GM12878 (cell line): Measurements from ENCODE around the gene CMTM3. TPM values are rescaled to one million over a fixed set of nuclear protein-coding genes. Genes with fewer than 3 reads are reported as not detected.

Experiments used
- ATAC-seq: fragments of 200-7000 bp; cut with Tn5 transposase; 3 replicates; pipeline ENCODE4 v1.9.1; 2020; ENCODE audit warnings: mild to moderate bottlenecking, moderate library complexity
- BruUV-seq: library from RNA; stranded (reverse); fragments of 400-500 nt; replicated peaks from 2 replicates; lab custom pipeline; 2021; lab: Mats Ljungman, UMichigan
- CTCF ChIA-PET: fragments of 300-600 bp; sonication (Branson Sonifier 250); formaldehyde crosslinking; extraction: SDS; loops from one replicate; lab custom pipeline; 2021; ENCODE audit warnings: inconsistent platforms; lab: Yijun Ruan, JAX
- POLR2A ChIA-PET: fragments of 350-600 bp; formaldehyde crosslinking; extraction: SDS; loops from one replicate; lab custom pipeline; 2021; ENCODE audit warnings: inconsistent platforms; lab: Charles Lee
- RAD21 ChIA-PET: fragments of 300-600 bp; sonication (Branson Sonifier 250); formaldehyde crosslinking; loops from one replicate; lab custom pipeline; 2023; ENCODE audit warnings: antibody characterized with exemption; ENCODE audit not compliant: unreplicated experiment; lab: Charles Lee
- SMC1A ChIA-PET: fragments of 300-600 bp; sonication (Branson Sonifier 250); formaldehyde crosslinking; loops from one replicate; lab custom pipeline; 2023; ENCODE audit not compliant: unreplicated experiment, uncharacterized antibody; lab: Charles Lee
- DNase-seq: peaks from one replicate; pipeline ENCODE4 v3.0.0-alpha.2; 2011; ENCODE audit warnings: low read depth, low spot score
- FAIRE-seq: peaks from 3 replicates; lab custom pipeline; 2011; peaks lifted over from hg19 to GRCh38; lab: Jason Lieb, UNC
- H2AFZ ChIP-seq: 2 replicates; pipeline ENCODE4 v1.6.0; 2011; ENCODE audit warnings: low read depth, low read length, control low read depth; ENCODE audit not compliant: control insufficient read depth
- H3K27ac ChIP-seq: 2 replicates; pipeline ENCODE4 v1.5.1; 2011; ENCODE audit warnings: control low read depth; ENCODE audit not compliant: control insufficient read depth, insufficient read depth
- H3K27me3 ChIP-seq, 2 experiments: replicated peaks in 1 of 2; 2 replicates each; pipeline versions ENCODE4 v1.6.0 to v1.6.1; 2011; ENCODE audit warnings: low read length in 1 of 2; ENCODE audit not compliant: control insufficient read depth in 2 of 2, insufficient read depth in 2 of 2
- H3K36me3 ChIP-seq, 2 experiments: 2 replicates each; pipeline ENCODE4 v1.5.1; 2011; ENCODE audit warnings: low read length in 1 of 2; ENCODE audit not compliant: control insufficient read depth in 2 of 2, insufficient read depth in 2 of 2
- H3K4me1 ChIP-seq: 2 replicates; pipeline ENCODE4 v1.6.1; 2011; ENCODE audit warnings: mild to moderate bottlenecking, low read length, moderate library complexity, mixed read lengths; ENCODE audit not compliant: control insufficient read depth, insufficient read depth
- H3K4me2 ChIP-seq: 2 replicates; pipeline ENCODE4 v1.6.0; 2011; ENCODE audit warnings: control low read depth; ENCODE audit not compliant: control insufficient read depth, insufficient read depth
- H3K4me3 ChIP-seq: fragments of 200-600 bp; sonication (generic); 2 replicates; pipeline ENCODE4 v1.5.1; 2016
- H3K79me2 ChIP-seq: 2 replicates; pipeline ENCODE4 v1.6.0; 2011; ENCODE audit warnings: low read length; ENCODE audit not compliant: control insufficient read depth, insufficient read depth
- H3K9ac ChIP-seq: 2 replicates; pipeline ENCODE4 v1.8.0; 2011; ENCODE audit warnings: low read length, control low read depth, mixed read lengths; ENCODE audit not compliant: control insufficient read depth, insufficient read depth
- H3K9me3 ChIP-seq: replicated peaks from 3 replicates; pipeline ENCODE4 v1.5.1; 2011; ENCODE audit warnings: mild to moderate bottlenecking, low read length; ENCODE audit not compliant: control insufficient read depth, insufficient read depth
- H4K20me1 ChIP-seq: 2 replicates; pipeline ENCODE4 v1.6.0; 2011; ENCODE audit not compliant: control insufficient read depth, insufficient read depth
- CBFB ChIP-seq: IDR thresholded peaks from 2 replicates; pipeline ENCODE4 v1.6.1; 2016; ENCODE audit warnings: antibody characterized with exemption, low read depth
- CEBPB ChIP-seq, 2 experiments: fragments of 150-350 bp in 1 of 2; IDR thresholded peaks; 2 replicates each; pipeline ENCODE4 v1.6.1; 2012 to 2014; ENCODE audit warnings: low read depth in 2 of 2, low read length in 2 of 2, borderline replicate concordance in 1 of 2, inconsistent platforms in 1 of 2
- CREM ChIP-seq: IDR thresholded peaks from 2 replicates; pipeline ENCODE4 v1.6.1; 2014; ENCODE audit warnings: antibody characterized with exemption, low read depth
- HDAC2 ChIP-seq: fragments of 200-600 bp; sonication (generic); IDR thresholded peaks from 2 replicates; pipeline ENCODE4 v1.6.1; 2017
- KDM1A ChIP-seq: fragments of 200-600 bp; sonication (generic); IDR thresholded peaks from 2 replicates; pipeline ENCODE4 v1.6.1; 2016; ENCODE audit warnings: borderline replicate concordance
- NR2C2 ChIP-seq: IDR thresholded peaks from 2 replicates; pipeline ENCODE4 v1.6.1; 2011; ENCODE audit warnings: borderline replicate concordance, low read depth; ENCODE audit not compliant: control insufficient read depth, insufficient read length
- NRF1 ChIP-seq: conservative IDR thresholded peaks from 2 replicates; pipeline ENCODE4 v1.6.1; 2011; ENCODE audit warnings: mild to moderate bottlenecking, low read depth, low read length, improper control_type of control experiment
- SREBF2 ChIP-seq: IDR thresholded peaks from 2 replicates; pipeline ENCODE4 v1.6.1; 2012; ENCODE audit warnings: mild to moderate bottlenecking, low read length
- STAT3 ChIP-seq: IDR thresholded peaks from 2 replicates; pipeline ENCODE4 v1.6.1; 2011; ENCODE audit warnings: low read depth, low read length, improper control_type of control experiment
- TAF1 ChIP-seq: IDR thresholded peaks from 2 replicates; pipeline ENCODE4 v1.6.1; 2011; ENCODE audit warnings: mild to moderate bottlenecking, low read depth, low read length, borderline replicate concordance
- WRNIP1 ChIP-seq: IDR thresholded peaks from 2 replicates; pipeline ENCODE4 v1.6.1; 2011; ENCODE audit warnings: low read depth, low read length, improper control_type of control experiment, borderline replicate concordance
- YBX1 ChIP-seq: fragments of 450-650 bp; IDR thresholded peaks from 2 replicates; pipeline ENCODE4 v1.6.1; 2016; ENCODE audit warnings: antibody characterized with exemption
- ZNF622 ChIP-seq: fragments of 450-650 bp; IDR thresholded peaks from 2 replicates; pipeline ENCODE4 v1.6.1; 2017; ENCODE audit warnings: mild to moderate bottlenecking, inconsistent platforms
- WGBS: methylation state at CpG from one replicate; pipeline ENCODE4 v1.1.6; 2016; ENCODE audit warnings: low lambda C conversion rate; ENCODE audit not compliant: insufficient replicate concordance, insufficient coverage; ENCODE audit errors: missing lambda C conversion rate; 5-methylcytosine and 5-hydroxymethylcytosine counted together
- in situ Hi-C: fragments of 300-500 bp; cut with MboI; formaldehyde crosslinking; loops from 9 replicates; pipeline ENCODE4 v1.14.3; 2018; ENCODE audit warnings: mixed read lengths
- intact Hi-C: fragments of 100-400 bp; cut with micrococcal nuclease; formaldehyde crosslinking; loops from one replicate; pipeline ENCODE4 v1.14.2; 2022; ENCODE audit not compliant: unreplicated experiment
- polyA plus RNA-seq, 11 experiments: library from polyadenylated mRNA; depleted of rRNA in 4 of 11; unstranded in 6 of 11; stranded (reverse) in 5 of 11; fragments of >200 nt; fragmentation: Nextera tagmentation in 4 of 11; fragmentation: Illumina TruSeq in 1 of 11; extraction: Ambion mirVana in 4 of 11; extraction: Trizol in 1 of 11; gene quantifications; 1 replicate in 1 of 11; 2 replicates in 10 of 11; pipeline versions ENCODE4 v1.2.1 to v1.2.3, GENCODE V29; 2011 to 2016; ENCODE audit warnings: inconsistent platforms in 2 of 11, missing spikeins in 2 of 11, low read depth in 1 of 11
- total RNA-seq, 4 experiments: library from RNA; depleted of rRNA in 3 of 4; stranded (reverse); fragments of >200 nt in 3 of 4; fragmentation: Illumina TruSeq in 1 of 4; extraction: Trizol in 1 of 4; gene quantifications; 2 replicates each; pipeline versions ENCODE4 v1.2.1 to v1.2.3, GENCODE V29; 2013 to 2021
- TF ChIP-seq, protein P1 (sequence below): fragments of 450-650 bp; IDR thresholded peaks from 2 replicates; pipeline ENCODE4 v1.6.1; 2017; ENCODE audit warnings: mild to moderate bottlenecking

CMTM3 gene
- total and polyA plus RNA-seq, 10 of the 15 experiments (the other 5 are each of a cell fraction or from before 2014, with no cell fraction given) = 5.4 to 47.4 (median 28.6) TPM

DNA sequence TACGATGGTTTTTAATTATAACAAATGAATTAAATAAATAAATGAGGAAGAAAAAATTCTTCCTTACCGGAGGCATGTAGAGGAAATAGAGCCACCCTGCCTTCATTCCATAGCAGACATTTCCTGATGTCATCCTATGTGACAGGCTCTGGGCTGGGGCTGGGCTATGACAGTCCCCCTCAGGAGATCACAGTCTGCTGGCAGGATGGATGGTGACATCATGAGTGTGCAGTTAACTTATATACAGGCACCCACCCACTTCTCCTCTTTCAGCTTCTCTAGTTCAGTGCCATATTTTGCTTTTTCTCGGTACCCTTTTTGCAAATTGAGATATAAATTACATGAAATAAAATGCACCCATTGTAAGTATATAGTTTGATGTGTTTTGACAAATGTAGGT lies 6.4 kb upstream of the CMTM3 start:
- no TSS peak for BruUV-seq
- H3K4me3 ChIP-seq = no peak overlapping the region
- DNase-seq = no peak
- peaks cover 12% of the 10 kb centered on the region for H3K4me1 ChIP-seq
- intact Hi-C loops (no loop called here), in situ Hi-C loops (no loop called here)
- H3K36me3 ChIP-seq = no peaks in the 10 kb centered on the region
- H3K4me2 ChIP-seq = no peak overlapping the region
- WGBS = 51% methylated on average over 3 of the region's 3 CpGs
- H2AFZ ChIP-seq = no peak overlapping the region
- peak; percentile 23; the same call in 1 of the 3 replicates for ATAC-seq
- no peak for TF ChIP-seq NR2C2
- H4K20me1 ChIP-seq = no peaks in the 10 kb centered on the region
- ChIA-PET SMC1A (interaction anchor here (1.2 kb wide), 1 partner anchor 9 kb away, joined by 3 read pairs; no protein-coding TSS in a partner anchor), POLR2A (interaction anchor here (0.8 kb wide), 1 partner anchor 46 kb away, joined by 3 read pairs; the partner anchor contains the start of gene CKLF), RAD21 (interaction anchor here (1.0 kb wide), 1 partner anchor 36 kb away, joined by 3 read pairs; no protein-coding TSS in a partner anchor), CTCF (interaction anchor here (0.7 to 1.2 kb wide), 4 partner anchors 9 to 270 kb away, joined by 3 to 4 read pairs (median 4); no protein-coding TSS in a partner anchor)
- H3K27me3 ChIP-seq = no peaks in the 10 kb centered on the region
- no peaks in the 10 kb centered on the region for H3K79me2 ChIP-seq
- FAIRE-seq = no peak
- peaks cover 14% of the 10 kb centered on the region; the same call in 2 of the 3 replicates for H3K9me3 ChIP-seq
- H3K9ac ChIP-seq = no peak overlapping the region
- no peak overlapping the region for H3K27ac ChIP-seq

DNA sequence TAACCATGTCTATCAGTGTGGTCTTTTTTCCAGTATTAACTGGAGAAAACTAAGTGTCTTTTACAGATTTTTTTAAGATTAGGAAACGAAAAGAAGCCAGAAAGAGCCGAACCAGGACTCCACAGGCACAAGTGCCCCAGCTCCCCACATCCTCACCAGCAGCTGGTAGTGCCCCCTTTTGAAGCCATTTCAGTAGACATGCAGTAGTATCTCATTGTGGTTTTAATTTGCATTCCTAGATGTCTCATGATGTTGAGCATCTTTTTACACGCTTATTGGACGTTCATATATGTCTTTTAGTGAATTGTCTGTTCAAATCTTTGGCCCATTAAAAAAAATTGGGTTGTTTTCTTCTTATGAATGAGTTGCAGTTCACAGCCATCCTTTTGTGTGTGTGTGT lies 4.8 kb upstream of the CMTM3 start:
- Histone ChIP-seq H3K27ac (no peak overlapping the region), H3K4me1 (peaks cover 20% of the 10 kb centered on the region), H3K27me3 (no peaks in the 10 kb centered on the region), H3K9ac (no peak overlapping the region), H3K4me2 (no peak overlapping the region), H3K79me2 (no peaks in the 10 kb centered on the region), H3K4me3 (no peak overlapping the region), H3K9me3 (peaks cover 14% of the 10 kb centered on the region; the same call in 2 of the 3 replicates), H2AFZ (no peak overlapping the region), H4K20me1 (no peaks in the 10 kb centered on the region), H3K36me3 (no peaks in the 10 kb centered on the region)
- TF ChIP-seq HDAC2 = no peak
- no peak for TF ChIP-seq TAF1
- TF ChIP-seq STAT3 = no peak
- TF ChIP-seq CEBPB (IDR thresholded peaks at IDR 0.05; ENCODE audit: borderline replicate concordance in 1 of 2, low read depth in 2 of 2, low read length in 2 of 2) = no peak
- TF ChIP-seq CBFB = no peak
- no peak for TF ChIP-seq NRF1
- TF ChIP-seq ZNF622 = no peak
- no peak for TF ChIP-seq CREM
- no peak for TF ChIP-seq SREBF2
- TF ChIP-seq, protein P1, sequence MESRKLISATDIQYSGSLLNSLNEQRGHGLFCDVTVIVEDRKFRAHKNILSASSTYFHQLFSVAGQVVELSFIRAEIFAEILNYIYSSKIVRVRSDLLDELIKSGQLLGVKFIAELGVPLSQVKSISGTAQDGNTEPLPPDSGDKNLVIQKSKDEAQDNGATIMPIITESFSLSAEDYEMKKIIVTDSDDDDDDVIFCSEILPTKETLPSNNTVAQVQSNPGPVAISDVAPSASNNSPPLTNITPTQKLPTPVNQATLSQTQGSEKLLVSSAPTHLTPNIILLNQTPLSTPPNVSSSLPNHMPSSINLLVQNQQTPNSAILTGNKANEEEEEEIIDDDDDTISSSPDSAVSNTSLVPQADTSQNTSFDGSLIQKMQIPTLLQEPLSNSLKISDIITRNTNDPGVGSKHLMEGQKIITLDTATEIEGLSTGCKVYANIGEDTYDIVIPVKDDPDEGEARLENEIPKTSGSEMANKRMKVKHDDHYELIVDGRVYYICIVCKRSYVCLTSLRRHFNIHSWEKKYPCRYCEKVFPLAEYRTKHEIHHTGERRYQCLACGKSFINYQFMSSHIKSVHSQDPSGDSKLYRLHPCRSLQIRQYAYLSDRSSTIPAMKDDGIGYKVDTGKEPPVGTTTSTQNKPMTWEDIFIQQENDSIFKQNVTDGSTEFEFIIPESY = no peak
- TF ChIP-seq WRNIP1 = no peak
- TF ChIP-seq KDM1A = no peak
- TF ChIP-seq YBX1 = no peak
- in situ Hi-C loops = no loop called here
- ATAC-seq (no peak), FAIRE-seq (no peak), DNase-seq (no peak)
- intact Hi-C loops = no loop called here
- ChIA-PET CTCF (interaction anchor here (1.0 to 1.5 kb wide), 2 partner anchors 9 kb away, joined by 3 read pairs; no protein-coding TSS in a partner anchor), RAD21 (interaction anchor here (0.7 kb wide), 1 partner anchor 30 kb away, joined by 4 read pairs; no protein-coding TSS in a partner anchor), SMC1A (interaction anchor here (1.0 kb wide), 2 partner anchors 9 to 137 kb away, joined by 3 read pairs; no protein-coding TSS in a partner anchor), POLR2A (interaction anchor here (0.6 kb wide), 1 partner anchor 428 kb away, joined by 6 read pairs; no protein-coding TSS in a partner anchor)
- no TSS peak for BruUV-seq
- WGBS = 7% methylated on average over 4 of the region's 4 CpGs
